HG03457 (cell line): ENCODE measurements around the gene TMF1.

Source experiments
- ATAC-seq: cut with Tn5 transposase; IDR thresholded peaks from one replicate; pipeline ENCODE4 v1.9.1; 2021; ENCODE audit warnings: moderate number of reproducible peaks; ENCODE audit not compliant: unreplicated experiment

The TMF1 gene

GRCh38 chr3:68977486-68978167 is 74.5 kb downstream of the TMF1 start:
- no peak for ATAC-seq

GRCh38 chr3:68974711-68975110 is 77.4 kb downstream of the TMF1 start:
- ATAC-seq: no peak

- no peak for ATAC-seq
Measured at GRCh38 chr3:68973639-68974038, 78.5 kb downstream of the TMF1 start.

DNA sequence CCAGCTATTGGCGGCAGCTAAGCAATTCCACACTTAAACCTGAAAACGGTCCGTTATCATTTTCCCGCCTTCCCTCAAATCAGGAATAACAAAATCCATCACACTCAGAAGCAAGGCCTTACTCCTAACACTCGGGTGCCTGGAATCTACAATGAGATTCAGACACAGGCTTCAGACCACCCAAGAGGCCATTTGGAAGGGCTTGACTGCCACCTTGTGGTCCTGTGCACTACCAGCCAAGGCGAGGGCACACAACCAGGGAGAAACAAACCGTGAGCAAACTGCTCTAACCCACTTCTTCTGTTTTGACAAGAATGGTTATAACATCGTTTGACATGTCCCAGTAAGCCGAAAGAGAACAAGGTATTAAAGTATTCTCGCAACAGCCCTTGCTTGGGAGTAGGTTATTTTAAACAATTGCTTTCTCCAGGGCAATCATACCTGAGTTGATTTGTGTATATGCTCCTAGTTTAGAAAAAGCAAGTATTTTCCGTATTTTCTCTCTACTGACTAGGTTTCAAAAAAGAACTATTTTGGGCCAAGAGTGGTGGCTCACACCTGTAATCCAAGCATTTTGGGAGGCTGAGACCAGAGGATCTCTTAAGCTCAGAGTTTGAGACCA is 79.7 kb downstream of the TMF1 start:
- peak; percentile 84 for ATAC-seq
